B cell (primary cell): ENCODE results near the gene CMIP. TPM values are rescaled to one million over a fixed set of nuclear protein-coding genes. Genes with fewer than 3 reads are reported as not detected.

Experiments used
- ATAC-seq: fragments of 200-7000 bp; cut with Tn5 transposase; one replicate; pipeline ENCODE4 v1.10.0; 2021; ENCODE audit warnings: low read depth, mild to moderate bottlenecking, moderate number of reproducible peaks, moderate library complexity
- CTCF ChIA-PET: fragments of 350-600 bp; sonication (Branson Sonifier 250); formaldehyde crosslinking; loops from one replicate; lab custom pipeline; 2021; ENCODE audit warnings: antibody characterized with exemption, inconsistent platforms; lab: Charles Lee
- POLR2A ChIA-PET: fragments of 350-600 bp; sonication (Branson Sonifier 250); formaldehyde crosslinking; loops from one replicate; lab custom pipeline; 2021; ENCODE audit warnings: antibody characterized with exemption; lab: Charles Lee
- DNase-seq: peaks from one replicate; pipeline ENCODE4 v3.0.0; 2013
- H2AFZ ChIP-seq: 2 replicates; pipeline ENCODE4 v1.6.1; 2012; ENCODE audit warnings: mild to moderate bottlenecking, low read depth, low read length; ENCODE audit not compliant: insufficient read depth, poor library complexity, severe bottlenecking
- H3K27ac ChIP-seq, 2 donors: 1 replicate in 1 of 2; 2 replicates in 1 of 2; pipeline ENCODE4 v1.5.1; 2012 to 2013; ENCODE audit warnings: low read length in 2 of 2, mild to moderate bottlenecking in 2 of 2, moderate library complexity in 1 of 2
- H3K27me3 ChIP-seq, 4 experiments: fragments of 200-600 bp in 1 of 4; sonication (generic) in 1 of 4; replicated peaks in 1 of 4; 1 replicate in 2 of 4; 2 replicates in 2 of 4; pipeline versions ENCODE4 v1.6.1 to v1.7.0; 2013 to 2016; ENCODE audit warnings: low read length in 3 of 4, mild to moderate bottlenecking in 2 of 4, mixed read lengths in 1 of 4, moderate library complexity in 1 of 4; ENCODE audit not compliant: insufficient read depth in 4 of 4, control insufficient read depth in 3 of 4; ENCODE audit errors: control extremely low read depth in 1 of 4
- H3K36me3 ChIP-seq, 2 experiments: replicated peaks in 1 of 2; 1 replicate in 1 of 2; 2 replicates in 1 of 2; pipeline versions ENCODE4 v1.6.1 to v1.7.1; 2013; ENCODE audit warnings: low read length in 1 of 2; ENCODE audit not compliant: insufficient read depth in 2 of 2, control insufficient read depth in 1 of 2; ENCODE audit errors: control extremely low read depth in 1 of 2, extremely low read depth in 1 of 2
- H3K4me1 ChIP-seq, 2 donors: fragments of 200-600 bp in 1 of 2; sonication (generic) in 1 of 2; 1 replicate in 1 of 2; 2 replicates in 1 of 2; pipeline versions ENCODE4 v1.5.1 to v1.6.1; 2013 to 2017; ENCODE audit warnings: low read length in 2 of 2; ENCODE audit not compliant: control insufficient read depth in 2 of 2, insufficient read depth in 2 of 2
- H3K4me2 ChIP-seq: replicated peaks from 2 replicates; pipeline ENCODE3; 2012; ENCODE audit warnings: mild to moderate bottlenecking, low read depth, low read length; ENCODE audit not compliant: poor library complexity, severe bottlenecking
- H3K4me3 ChIP-seq, 5 experiments: fragments of 200-600 bp in 1 of 5; sonication (generic) in 1 of 5; 1 replicate in 3 of 5; 2 replicates in 2 of 5; pipeline versions ENCODE4 v1.5.1 to v1.7.0; 2011 to 2016; ENCODE audit warnings: low read length in 4 of 5, mild to moderate bottlenecking in 4 of 5, low read depth in 2 of 5, control low read depth in 1 of 5, moderate library complexity in 1 of 5; ENCODE audit not compliant: insufficient read depth in 1 of 5; ENCODE audit errors: control extremely low read depth in 1 of 5, extremely low read depth in 1 of 5
- H3K79me2 ChIP-seq: fragments of 200-600 bp; sonication (generic); one replicate; pipeline ENCODE4 v1.6.0; 2016; ENCODE audit warnings: low read length; ENCODE audit not compliant: control insufficient read depth, insufficient read depth
- H3K9ac ChIP-seq: fragments of 200-600 bp; sonication (generic); 2 replicates; pipeline ENCODE4 v1.6.1; 2017; ENCODE audit warnings: mild to moderate bottlenecking, low read length, moderate library complexity
- H3K9me3 ChIP-seq, 3 donors: one replicate each; pipeline versions ENCODE4 v1.6.1 to v1.7.1; 2013; ENCODE audit warnings: low read length in 2 of 3; ENCODE audit not compliant: control insufficient read depth in 2 of 3, insufficient read depth in 1 of 3; ENCODE audit errors: control extremely low read depth in 1 of 3
- H4K20me1 ChIP-seq: 2 replicates; pipeline ENCODE4 v1.6.0; 2012; ENCODE audit warnings: mild to moderate bottlenecking, low read length; ENCODE audit not compliant: insufficient read depth, control insufficient read depth, poor library complexity, severe bottlenecking
- H3K27ac Mint-ChIP-seq: one replicate; pipeline ENCODE4 v1.8.0; 2021; ENCODE audit warnings: mixed read lengths
- H3K27me3 Mint-ChIP-seq: one replicate; pipeline ENCODE4 v1.8.0; 2021; ENCODE audit warnings: mixed read lengths
- H3K4me1 Mint-ChIP-seq: one replicate; pipeline ENCODE4 v1.8.0; 2021; ENCODE audit warnings: mixed read lengths
- H3K4me3 Mint-ChIP-seq: one replicate; pipeline ENCODE4 v1.8.0; 2021; ENCODE audit warnings: mixed read lengths
- H3K9me3 Mint-ChIP-seq: one replicate; pipeline ENCODE4 v1.8.0; 2022; ENCODE audit warnings: mixed read lengths; ENCODE audit not compliant: insufficient read depth
- EZH2 ChIP-seq: IDR thresholded peaks from 2 replicates; pipeline ENCODE4 v1.6.1; 2012; ENCODE audit warnings: borderline replicate concordance, low read depth, mild to moderate bottlenecking, moderate library complexity, low read length; ENCODE audit not compliant: insufficient read depth, poor library complexity, severe bottlenecking
- WGBS: methylation state at CpG from one replicate; pipeline ENCODE4 v1.1.5; 2013; ENCODE audit warnings: missing lambda C conversion rate; ENCODE audit not compliant: insufficient coverage; 5-methylcytosine and 5-hydroxymethylcytosine counted together
- intact Hi-C: fragments of 100-400 bp; cut with micrococcal nuclease; formaldehyde crosslinking; loops from one replicate; pipeline ENCODE4 v1.10.0; 2022
- polyA plus RNA-seq: library from polyadenylated mRNA; depleted of rRNA; stranded (reverse); fragments of >200 nt; gene quantifications from 2 replicates; pipeline ENCODE4 v1.2.3, GENCODE V29; 2012
- total RNA-seq, 2 donors: library from RNA; stranded (reverse); fragments of 120-200 nt in 1 of 2; gene quantifications; 1 replicate in 1 of 2; 2 replicates in 1 of 2; pipeline versions ENCODE4 v1.2.3 to v1.2.4, GENCODE V29; 2013 to 2022
- TF ChIP-seq, protein P1 (sequence below): fragments of 200-600 bp; IDR thresholded peaks from one replicate; pipeline ENCODE4 v1.8.0; 2022; ENCODE audit warnings: antibody characterized with exemption, mild to moderate bottlenecking

CMIP gene
- total and polyA plus RNA-seq, 2 donors (not counting 1 experiment from before 2014, with no cell fraction given): 27.1 to 155 TPM

DNA sequence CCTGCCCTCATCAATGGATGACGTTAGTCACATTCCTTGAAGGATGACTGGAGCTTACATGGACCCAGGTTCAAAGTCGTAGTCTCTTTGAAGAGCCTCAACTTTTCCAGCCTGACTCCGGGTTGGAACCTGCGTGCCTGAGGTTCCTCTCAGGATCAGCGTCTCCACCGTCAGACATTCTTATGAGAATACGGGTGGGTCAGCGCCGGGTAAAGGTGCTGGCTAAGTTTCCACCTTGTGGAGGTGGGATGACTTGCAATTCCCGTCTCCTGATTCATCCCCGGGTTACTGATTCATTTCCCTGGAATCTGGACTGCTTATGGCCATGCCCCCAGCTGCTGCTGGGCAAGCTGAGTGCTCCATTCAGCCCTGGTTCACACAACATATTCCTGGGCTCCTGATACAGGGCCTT is 38.9 kb upstream of the CMIP start:
- intact Hi-C loops: no loop called here
- peak overlapping the region; percentile 15 for H3K27ac Mint-ChIP-seq
- CTCF ChIA-PET: interaction anchor here (1.4 to 4.0 kb wide), 4 partner anchors 34 to 318 kb away, joined by 4 to 54 read pairs (median 30); no protein-coding TSS in a partner anchor

GRCh38 chr16:81408409-81408950 is 36.1 kb upstream of the CMIP start:
- Histone ChIP-seq H3K4me2 (no peak overlapping the region), H3K4me3 (no peak overlapping the region), H3K36me3 (no peaks in the 10 kb centered on the region), H4K20me1 (no peaks in the 10 kb centered on the region), H3K79me2 (peaks cover 5% of the 10 kb centered on the region), H3K9me3 (no peaks in the 10 kb centered on the region), H3K27me3 (no peaks in the 10 kb centered on the region), H3K4me1 (peaks cover 0 to 5% of the 10 kb centered on the region in 2 donors), H2AFZ (no peak overlapping the region), H3K9ac (no peak overlapping the region), H3K27ac (no peak overlapping the region)
- Mint-ChIP-seq H3K9me3 (no peaks in the 10 kb centered on the region), H3K4me3 (no peak overlapping the region), H3K27me3 (peaks cover 8% of the 10 kb centered on the region), H3K27ac (no peak overlapping the region), H3K4me1 (peaks cover 1% of the 10 kb centered on the region)
- no peak for TF ChIP-seq EZH2
- TF ChIP-seq, protein P1, sequence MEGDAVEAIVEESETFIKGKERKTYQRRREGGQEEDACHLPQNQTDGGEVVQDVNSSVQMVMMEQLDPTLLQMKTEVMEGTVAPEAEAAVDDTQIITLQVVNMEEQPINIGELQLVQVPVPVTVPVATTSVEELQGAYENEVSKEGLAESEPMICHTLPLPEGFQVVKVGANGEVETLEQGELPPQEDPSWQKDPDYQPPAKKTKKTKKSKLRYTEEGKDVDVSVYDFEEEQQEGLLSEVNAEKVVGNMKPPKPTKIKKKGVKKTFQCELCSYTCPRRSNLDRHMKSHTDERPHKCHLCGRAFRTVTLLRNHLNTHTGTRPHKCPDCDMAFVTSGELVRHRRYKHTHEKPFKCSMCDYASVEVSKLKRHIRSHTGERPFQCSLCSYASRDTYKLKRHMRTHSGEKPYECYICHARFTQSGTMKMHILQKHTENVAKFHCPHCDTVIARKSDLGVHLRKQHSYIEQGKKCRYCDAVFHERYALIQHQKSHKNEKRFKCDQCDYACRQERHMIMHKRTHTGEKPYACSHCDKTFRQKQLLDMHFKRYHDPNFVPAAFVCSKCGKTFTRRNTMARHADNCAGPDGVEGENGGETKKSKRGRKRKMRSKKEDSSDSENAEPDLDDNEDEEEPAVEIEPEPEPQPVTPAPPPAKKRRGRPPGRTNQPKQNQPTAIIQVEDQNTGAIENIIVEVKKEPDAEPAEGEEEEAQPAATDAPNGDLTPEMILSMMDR: no peak
- POLR2A ChIA-PET: no interaction called here
- 90% methylated on average over 8 of the region's 9 CpGs for WGBS
- CTCF ChIA-PET: interaction anchor here (1.2 to 1.6 kb wide), 2 partner anchors 11 to 215 kb away, joined by 3 to 5 read pairs; no protein-coding TSS in a partner anchor
- ATAC-seq (no peak), DNase-seq (no peak)
- intact Hi-C loops: no loop called here

More for the DNA sequence above, 38.9 kb upstream of the CMIP start:
- H3K79me2 ChIP-seq: peaks cover 8% of the 10 kb centered on the region
- no peak overlapping the region for H2AFZ ChIP-seq
- no peak overlapping the region for H3K27ac ChIP-seq
- Mint-ChIP-seq H3K4me1 (peaks cover 4% of the 10 kb centered on the region), H3K9me3 (no peaks in the 10 kb centered on the region), H3K4me3 (no peak overlapping the region), H3K27me3 (peaks cover 8% of the 10 kb centered on the region)
- H3K4me2 ChIP-seq: no peak overlapping the region
- H3K27me3 ChIP-seq: peaks cover 0 to 7% (median 0%) of the 10 kb centered on the region in 4 experiments
- TF ChIP-seq EZH2: no peak
- TF ChIP-seq, protein P1: no peak
- no peaks in the 10 kb centered on the region for H3K36me3 ChIP-seq
- H3K9me3 ChIP-seq: no peaks in the 10 kb centered on the region
- POLR2A ChIA-PET: no interaction called here
- H3K4me1 ChIP-seq: peaks cover 0 to 9% of the 10 kb centered on the region in 2 donors
- H4K20me1 ChIP-seq: no peaks in the 10 kb centered on the region
- DNase-seq: no peak
- no peak for ATAC-seq
- WGBS: 95% methylated on average over 10 of the region's 11 CpGs
- no peak overlapping the region for H3K4me3 ChIP-seq
- no peak overlapping the region for H3K9ac ChIP-seq
